Spleen (tissue), 11 donors: ENCODE results near the gene WDFY1. TPM values are rescaled to one million over a fixed set of nuclear protein-coding genes. Genes with fewer than 3 reads are reported as not detected.

Source experiments
- DNase-seq: peaks from one replicate; pipeline ENCODE4 v3.0.0-alpha.2; 2020
- H3K27ac ChIP-seq, 8 donors: fragments of 200-600 bp; sonication (generic) in 7 of 8; 1 replicate in 4 of 8; 2 replicates in 4 of 8; pipeline versions ENCODE4 v1.5.0 to v1.8.0; 2016 to 2021; ENCODE audit warnings: inconsistent platforms in 4 of 8, mild to moderate bottlenecking in 4 of 8, moderate library complexity in 1 of 8
- H3K27me3 ChIP-seq, 7 donors: fragments of 200-600 bp; sonication (generic) in 6 of 7; replicated peaks in 1 of 7; 1 replicate in 4 of 7; 2 replicates in 3 of 7; pipeline versions ENCODE4 v1.5.0 to v1.8.0; 2016 to 2021; ENCODE audit warnings: inconsistent platforms in 3 of 7, mild to moderate bottlenecking in 1 of 7
- H3K36me3 ChIP-seq, 6 donors: fragments of 200-600 bp; sonication (generic) in 5 of 6; 1 replicate in 4 of 6; 2 replicates in 2 of 6; pipeline versions ENCODE4 v1.5.0 to v1.8.0; 2016 to 2021; ENCODE audit warnings: inconsistent platforms in 2 of 6
- H3K4me1 ChIP-seq, 6 donors: fragments of 200-600 bp; sonication (generic) in 5 of 6; 1 replicate in 3 of 6; 2 replicates in 3 of 6; pipeline versions ENCODE4 v1.5.0 to v1.8.0; 2016 to 2021; ENCODE audit warnings: inconsistent platforms in 3 of 6
- H3K4me3 ChIP-seq, 8 donors: fragments of 200-600 bp; sonication (generic) in 7 of 8; 1 replicate in 4 of 8; 2 replicates in 4 of 8; pipeline versions ENCODE4 v1.5.0 to v1.8.0; 2016 to 2021; ENCODE audit warnings: inconsistent platforms in 4 of 8, mild to moderate bottlenecking in 4 of 8, moderate library complexity in 2 of 8
- H3K9me3 ChIP-seq, 8 donors: fragments of 200-600 bp; sonication (generic) in 7 of 8; 1 replicate in 4 of 8; 2 replicates in 4 of 8; pipeline versions ENCODE4 v1.5.0 to v1.8.0; 2016 to 2021; ENCODE audit warnings: inconsistent platforms in 4 of 8
- CTCF ChIP-seq, 11 experiments: fragments of 200-600 bp in 7 of 11; fragments of 450-650 bp in 4 of 11; sonication (generic) in 4 of 11; IDR thresholded peaks in 8 of 11; conservative IDR thresholded peaks in 3 of 11; 1 replicate in 7 of 11; 2 replicates in 4 of 11; pipeline versions ENCODE4 v1.4.0 to v1.8.0; 2016 to 2021; ENCODE audit warnings: antibody characterized with exemption in 11 of 11, inconsistent platforms in 4 of 11, mild to moderate bottlenecking in 1 of 11
- POLR2A ChIP-seq, 3 donors: fragments of 450-650 bp; IDR thresholded peaks; one replicate each; pipeline ENCODE4 v1.5.1; 2017; ENCODE audit warnings: antibody characterized with exemption in 3 of 3, mild to moderate bottlenecking in 1 of 3
- POLR2AphosphoS5 ChIP-seq, 3 donors: sonication (generic); formaldehyde crosslinking; IDR thresholded peaks; one replicate each; pipeline ENCODE4 v1.5.1; 2017; ENCODE audit warnings: antibody characterized with exemption in 3 of 3
- WGBS, 5 donors: extraction: QIAGEN DNeasy Blood & Tissue Kit in 3 of 5; methylation state at CpG; one replicate each; pipeline versions ENCODE4 v1.1.5 to v1.1.7; 2013 to 2018; 5-methylcytosine and 5-hydroxymethylcytosine counted together
- intact Hi-C: fragments of 100-400 bp; cut with DNase I; formaldehyde crosslinking; loops from one replicate; pipeline ENCODE4 v1.15.0; 2023; ENCODE audit warnings: low total_unique reads
- polyA plus RNA-seq, 3 donors: library from polyadenylated mRNA; stranded (reverse); fragments of 200-250 nt; gene quantifications; one replicate each; pipeline ENCODE4 v1.2.1, GENCODE V29; 2013
- total RNA-seq, 7 donors: library from RNA; depleted of rRNA in 3 of 7; stranded (reverse); fragments of >200 nt in 3 of 7; fragmentation: NEBNext Ultra II Directional in 4 of 7; extraction: Animal tissue kit (Norgen Biotek cat#: 25700) in 4 of 7; gene quantifications; one replicate each; pipeline versions ENCODE4 v1.1.0 to v1.2.1, GENCODE V29; 2016 to 2021
- donor health status: healthy with polysubstance abuse.
- donor health status: DM: no; HTN: no; CAD: no; lungs with moderate emphysema.
- donor health status: DM: no; HTN: no; CAD: no.
- donor health status: Bipolar disorder and iron deficiency.
- donor health status: healthy.
- donor health status: DM: no; HTN: no; CAD: no.
- donor health status: DM: yes; HTN: yes; CAD: no.

The WDFY1 gene
- total and polyA plus RNA-seq, 10 donors = 14.3 to 68.5 (median 51.6) TPM

DNA sequence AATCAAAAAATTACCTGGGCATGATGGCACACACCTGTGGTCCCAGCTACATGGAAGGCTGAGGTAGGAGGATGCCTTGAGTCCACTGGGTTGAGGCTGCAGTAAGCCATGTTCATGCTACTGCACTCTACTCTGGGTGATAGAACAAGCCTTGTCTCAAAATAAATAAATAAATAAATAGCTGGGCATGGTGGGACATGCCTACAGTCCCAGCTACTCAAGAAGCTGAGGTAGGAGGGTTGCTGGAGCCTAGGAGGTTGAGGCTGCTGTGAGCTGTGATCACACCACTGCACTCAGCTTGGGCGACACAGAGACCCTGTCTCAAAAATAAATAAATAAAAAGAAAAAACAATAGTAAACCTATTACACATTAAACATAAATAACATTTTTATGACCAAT is 110.7 kb downstream of the WDFY1 start:
- WGBS, 5 donors = 90 to 100% (median 100%) methylated on average over 1 of the region's 1 CpG
- intact Hi-C loops = no loop called here
- Histone ChIP-seq H3K9me3 (no peaks in the 10 kb centered on the region), H3K27me3 (no peaks in the 10 kb centered on the region), H3K27ac (no peak overlapping the region), H3K36me3 (peaks cover 0 to 12% (median 0%) of the 10 kb centered on the region in 6 donors), H3K4me3 (no peak overlapping the region), H3K4me1 (peaks cover 4 to 41% (median 24%) of the 10 kb centered on the region in 6 donors)
- no peak for DNase-seq
- TF ChIP-seq CTCF (IDR thresholded peaks at IDR 0.05 in 8 of 11, conservative IDR thresholded peaks at IDR 0.05 in 3 of 11) (no peak), POLR2AphosphoS5 (IDR thresholded peaks at IDR 0.05) (no peak), POLR2A (IDR thresholded peaks at IDR 0.05) (no peak)

DNA sequence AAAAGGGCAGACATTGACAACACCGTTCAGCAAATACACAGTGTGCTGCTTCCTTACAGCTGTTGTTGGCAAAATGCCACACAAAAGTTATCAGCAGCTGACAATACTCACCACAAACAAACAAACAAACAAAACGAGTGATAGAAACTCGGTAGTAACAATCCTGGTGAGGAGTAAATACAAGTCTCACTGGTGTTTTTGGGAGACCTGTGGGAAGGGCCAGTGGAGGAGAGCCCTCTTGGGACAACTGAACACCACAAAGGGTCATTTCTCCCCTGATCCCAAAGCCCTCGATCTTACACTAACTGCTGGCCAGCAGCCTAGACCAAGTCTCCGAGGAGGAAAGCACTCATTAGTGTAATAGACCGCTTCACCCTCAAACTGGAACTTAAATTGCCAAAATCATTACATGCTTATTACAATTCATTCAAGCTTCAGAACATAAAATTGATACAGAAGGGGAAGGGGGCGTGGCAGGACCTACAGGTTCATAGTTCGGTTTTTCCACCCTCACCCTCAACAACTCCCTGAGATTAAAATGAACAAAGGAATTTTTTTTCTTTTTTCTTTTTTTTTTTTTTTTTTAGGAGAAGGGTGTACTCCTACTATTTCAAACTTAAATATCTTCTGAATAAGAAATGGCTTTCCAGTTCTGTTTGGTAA is 112.8 kb downstream of the WDFY1 start:
- WGBS, 5 donors = 55 to 74% (median 68%) methylated on average over 8 of the region's 8 CpGs
- no peak overlapping the region for H3K4me3 ChIP-seq
- no peak for TF ChIP-seq POLR2A (IDR thresholded peaks at IDR 0.05)
- TF ChIP-seq POLR2AphosphoS5 (IDR thresholded peaks at IDR 0.05) = no peak
- no peak for TF ChIP-seq CTCF (IDR thresholded peaks at IDR 0.05 in 8 of 11, conservative IDR thresholded peaks at IDR 0.05 in 3 of 11)

GRCh38 chr2:223829128-223829527 is 116.0 kb downstream of the WDFY1 start:
- WGBS, 5 donors = 89 to 98% (median 93%) methylated on average over 5 of the region's 5 CpGs
- intact Hi-C loops = no loop called here
- no peak for DNase-seq
- Histone ChIP-seq H3K4me1 (peaks cover 0 to 4% (median 0%) of the 10 kb centered on the region in 6 donors), H3K36me3 (peaks cover 0 to 14% (median 0%) of the 10 kb centered on the region in 6 donors), H3K9me3 (no peaks in the 10 kb centered on the region), H3K4me3 (no peak overlapping the region), H3K27me3 (no peaks in the 10 kb centered on the region), H3K27ac (no peak overlapping the region)
- TF ChIP-seq POLR2A (IDR thresholded peaks at IDR 0.05) = no peak

More for the DNA sequence above, 112.8 kb downstream of the WDFY1 start:
- Histone ChIP-seq H3K4me1 (peaks cover 4 to 32% (median 21%) of the 10 kb centered on the region in 6 donors), H3K36me3 (peaks cover 0 to 17% (median 0%) of the 10 kb centered on the region in 6 donors), H3K27me3 (no peaks in the 10 kb centered on the region), H3K9me3 (no peaks in the 10 kb centered on the region), H3K27ac (no peak overlapping the region)
- intact Hi-C loops = no loop called here
- no peak for DNase-seq

- Histone ChIP-seq H3K27ac (no peak overlapping the region), H3K9me3 (no peaks in the 10 kb centered on the region), H3K4me3 (no peak overlapping the region), H3K4me1 (peaks cover 0 to 10% (median 0%) of the 10 kb centered on the region in 6 donors), H3K36me3 (peaks cover 0 to 6% (median 0%) of the 10 kb centered on the region in 6 donors), H3K27me3 (no peaks in the 10 kb centered on the region)
- intact Hi-C loops = no loop called here
- TF ChIP-seq CTCF (IDR thresholded peaks at IDR 0.05 in 8 of 11, conservative IDR thresholded peaks at IDR 0.05 in 3 of 11) (no peak), POLR2A (IDR thresholded peaks at IDR 0.05) (no peak), POLR2AphosphoS5 (IDR thresholded peaks at IDR 0.05) (no peak)
- WGBS, 5 donors = 96 to 99% (median 97%) methylated on average over 6 of the region's 6 CpGs
- DNase-seq = no peak
Observed at GRCh38 chr2:223828314-223828713, 116.8 kb downstream of the WDFY1 start.
